SK-N-SH treated with all-trans-retinoic acid at 6 μM for 48 hours (cell line): ENCODE data around the gene PREB.
"Not testable (repeated sequence)": the region's sequence is repeated elsewhere in the genome, so short reads cannot be mapped to it uniquely, and the experiment has no call there.

ENCODE experiments used
- ATAC-seq: fragments of 200-7000 bp; cut with Tn5 transposase; 3 replicates; pipeline ENCODE4 v1.9.1; 2020; ENCODE audit warnings: mild to moderate bottlenecking, moderate library complexity
- ARNTL ChIP-seq: fragments of 450-650 bp; formaldehyde crosslinking; IDR thresholded peaks from 2 replicates; pipeline ENCODE4 v1.5.0; 2020; ENCODE audit warnings: low read depth, mild to moderate bottlenecking, moderate library complexity, borderline replicate concordance
- CREB5 ChIP-seq: fragments of 250-450 bp; sonication (Bioruptor Pico); IDR thresholded peaks from 2 replicates; pipeline ENCODE4 v1.5.1; 2020; ENCODE audit warnings: low read depth, mild to moderate bottlenecking, moderate library complexity
- CSRNP3 ChIP-seq: fragments of 250-450 bp; sonication (Bioruptor Pico); IDR thresholded peaks from 2 replicates; pipeline ENCODE4 v1.5.1; 2021; ENCODE audit warnings: mild to moderate bottlenecking, moderate library complexity
- PATZ1 ChIP-seq: fragments of 250-450 bp; sonication (Bioruptor Pico); IDR thresholded peaks from 2 replicates; pipeline ENCODE4 v1.8.0; 2020; ENCODE audit warnings: mild to moderate bottlenecking, moderate library complexity, borderline replicate concordance
- POU6F1 ChIP-seq: fragments of 250-450 bp; sonication (Bioruptor Pico); IDR thresholded peaks from 2 replicates; pipeline ENCODE4 v1.8.0; 2021; ENCODE audit warnings: low read depth, mild to moderate bottlenecking, moderate library complexity, borderline replicate concordance
- PPARA ChIP-seq: fragments of 250-450 bp; sonication (Bioruptor Pico); IDR thresholded peaks from 2 replicates; pipeline ENCODE4 v1.5.0; 2020; ENCODE audit warnings: mild to moderate bottlenecking, borderline replicate concordance
- TCF4 ChIP-seq: fragments of 250-450 bp; sonication (Bioruptor Pico); IDR thresholded peaks from 2 replicates; pipeline ENCODE4 v1.8.0; 2021; ENCODE audit warnings: mild to moderate bottlenecking, moderate library complexity, borderline replicate concordance
- TOX ChIP-seq: fragments of 250-450 bp; sonication (Bioruptor Pico); IDR thresholded peaks from 2 replicates; pipeline ENCODE4 v1.8.0; 2021; ENCODE audit warnings: mild to moderate bottlenecking, moderate library complexity, borderline replicate concordance
- TSHZ2 ChIP-seq: fragments of 250-450 bp; sonication (Bioruptor Pico); IDR thresholded peaks from 2 replicates; pipeline ENCODE4 v1.5.0; 2020; ENCODE audit warnings: mild to moderate bottlenecking, moderate library complexity
- ZFP3 ChIP-seq: fragments of 250-450 bp; sonication (Bioruptor Pico); IDR thresholded peaks from 2 replicates; pipeline ENCODE4 v1.5.0; 2020; ENCODE audit warnings: mild to moderate bottlenecking, moderate library complexity
- ZNF565 ChIP-seq: fragments of 450-650 bp; formaldehyde crosslinking; conservative IDR thresholded peaks from 2 replicates; pipeline ENCODE4 v1.5.0; 2020; ENCODE audit warnings: low read depth, mild to moderate bottlenecking, moderate library complexity
- ZNF70 ChIP-seq: fragments of 450-650 bp; formaldehyde crosslinking; IDR thresholded peaks from 2 replicates; pipeline ENCODE4 v1.5.0; 2020; ENCODE audit warnings: mild to moderate bottlenecking, moderate library complexity
- ZNF8 ChIP-seq: fragments of 450-650 bp; formaldehyde crosslinking; IDR thresholded peaks from 2 replicates; pipeline ENCODE4 v1.5.0; 2020; ENCODE audit warnings: mild to moderate bottlenecking, moderate library complexity

PREB gene

GRCh38 chr2:27117995-27118524 is 16.4 kb downstream of the PREB start:
- TF ChIP-seq ZFP3 (CRISPR knock-in tag) (no peak), ZNF565 (CRISPR knock-in tag) (no peak), ARNTL (CRISPR knock-in tag) (no peak), TCF4 (CRISPR knock-in tag) (no peak), ZNF70 (CRISPR knock-in tag) (no peak), ZNF8 (no peak), PPARA (no peak), POU6F1 (no peak)
- TF ChIP-seq, all 23 proteins: peak for 0
- peak; percentile 30 for ATAC-seq

- ATAC-seq = no peak
- TF ChIP-seq PPARA (no peak), TCF4 (CRISPR knock-in tag) (no peak), ZFP3 (CRISPR knock-in tag) (no peak), ZNF70 (CRISPR knock-in tag) (no peak), TOX (CRISPR knock-in tag) (no peak), CSRNP3 (no peak)
- TF ChIP-seq, all 23 proteins: peak for 0
Observed at GRCh38 chr2:27115519-27115918, 18.9 kb downstream of the PREB start.

GRCh38 chr2:27111392-27112078 is 22.9 kb downstream of the PREB start:
- ATAC-seq = not testable (repeated sequence)

GRCh38 chr2:27110603-27111352 is 23.7 kb downstream of the PREB start:
- not testable (repeated sequence) for ATAC-seq

GRCh38 chr2:27109083-27109482 is 25.4 kb downstream of the PREB start:
- ATAC-seq = no peak
- TF ChIP-seq CREB5 (CRISPR knock-in tag) (no peak), TCF4 (CRISPR knock-in tag) (no peak), TOX (CRISPR knock-in tag) (no peak), PATZ1 (no peak), ZNF565 (CRISPR knock-in tag) (no peak), TSHZ2 (CRISPR knock-in tag) (no peak)
